IMR-90 (cell line): ENCODE data around the gene EIF4G3. TPM values are rescaled to one million over a fixed set of nuclear protein-coding genes. Genes with fewer than 3 reads are reported as not detected.

Source experiments
- ATAC-seq: fragments of 200-7000 bp; cut with Tn5 transposase; 2 replicates; pipeline ENCODE4 v1.9.1; 2020; ENCODE audit warnings: low read depth, mild to moderate bottlenecking, moderate library complexity
- BruUV-seq: library from RNA; stranded (reverse); fragments of 400-500 nt; replicated peaks from 2 replicates; lab custom pipeline; 2021; lab: Mats Ljungman, UMichigan
- CTCF ChIA-PET: fragments of 300-600 bp; formaldehyde crosslinking; extraction: SDS; loops from one replicate; lab custom pipeline; 2021; ENCODE audit warnings: antibody characterized with exemption; lab: Yijun Ruan, JAX
- POLR2A ChIA-PET: fragments of 300-600 bp; sonication (Branson Sonifier 250); formaldehyde crosslinking; loops from one replicate; lab custom pipeline; 2022; ENCODE audit warnings: antibody characterized with exemption; ENCODE audit not compliant: unreplicated experiment; lab: Charles Lee
- DNase-seq: peaks from one replicate; pipeline ENCODE4 v3.0.0; 2013
- H2AFZ ChIP-seq: replicated peaks from 2 replicates; pipeline ENCODE3; 2013; ENCODE audit warnings: low read length, mild to moderate bottlenecking; ENCODE audit not compliant: poor library complexity
- H2AK5ac ChIP-seq: 2 replicates; pipeline ENCODE4 v1.6.1; 2013; ENCODE audit warnings: low read depth, low read length, inconsistent platforms
- H2AK9ac ChIP-seq: replicated peaks from 2 replicates; pipeline ENCODE3; 2013; ENCODE audit warnings: mild to moderate bottlenecking, low read depth, low read length, moderate library complexity; ENCODE audit not compliant: poor library complexity
- H2BK120ac ChIP-seq: 2 replicates; pipeline ENCODE4 v1.6.1; 2013; ENCODE audit warnings: low read depth, low read length, inconsistent platforms
- H2BK15ac ChIP-seq: 3 replicates; pipeline ENCODE4 v1.6.1; 2013; ENCODE audit warnings: low read depth, low read length, inconsistent platforms
- H2BK20ac ChIP-seq: 2 replicates; pipeline ENCODE4 v1.6.1; 2013; ENCODE audit warnings: low read depth, mild to moderate bottlenecking, inconsistent platforms, low read length, moderate library complexity
- H2BK5ac ChIP-seq: 2 replicates; pipeline ENCODE4 v1.6.1; 2013; ENCODE audit warnings: mild to moderate bottlenecking, low read depth, low read length, inconsistent platforms; ENCODE audit not compliant: poor library complexity, severe bottlenecking
- H3K14ac ChIP-seq: replicated peaks from 2 replicates; pipeline ENCODE4 v1.6.1; 2013; ENCODE audit warnings: low read depth, low read length, inconsistent platforms
- H3K18ac ChIP-seq: 2 replicates; pipeline ENCODE4 v1.6.1; 2013; ENCODE audit warnings: low read depth, low read length, control low read depth
- H3K23ac ChIP-seq: 2 replicates; pipeline ENCODE4 v1.6.1; 2013; ENCODE audit warnings: low read depth, low read length, inconsistent platforms
- H3K27ac ChIP-seq: 2 replicates; pipeline ENCODE4 v1.5.1; 2013; ENCODE audit warnings: mild to moderate bottlenecking, control low read depth, low read length; ENCODE audit not compliant: insufficient read depth
- H3K27me3 ChIP-seq: 2 replicates; pipeline ENCODE4 v1.6.1; 2013; ENCODE audit warnings: low read length; ENCODE audit not compliant: control insufficient read depth, insufficient read depth
- H3K36me3 ChIP-seq: 2 replicates; pipeline ENCODE4 v1.6.1; 2013; ENCODE audit warnings: low read length, mixed read lengths; ENCODE audit not compliant: control insufficient read depth, insufficient read depth
- H3K4ac ChIP-seq: 2 replicates; pipeline ENCODE4 v1.6.1; 2013; ENCODE audit warnings: low read depth, low read length, inconsistent platforms
- H3K4me1 ChIP-seq: 2 replicates; pipeline ENCODE4 v1.6.1; 2013; ENCODE audit warnings: low read length, mixed read lengths; ENCODE audit not compliant: control insufficient read depth, insufficient read depth
- H3K4me2 ChIP-seq: 2 replicates; pipeline ENCODE4 v1.6.1; 2013; ENCODE audit warnings: low read depth, mild to moderate bottlenecking, control low read depth, low read length, moderate library complexity
- H3K4me3 ChIP-seq: 2 replicates; pipeline ENCODE4 v1.5.1; 2013; ENCODE audit warnings: low read depth, mild to moderate bottlenecking, control low read depth, low read length, moderate library complexity; ENCODE audit not compliant: insufficient read depth
- H3K56ac ChIP-seq: 2 replicates; pipeline ENCODE4 v1.6.1; 2013; ENCODE audit warnings: low read length, inconsistent platforms; ENCODE audit not compliant: insufficient read depth; ENCODE audit errors: extremely low read depth
- H3K79me1 ChIP-seq, 2 experiments: 2 replicates each; pipeline ENCODE4 v1.6.1; 2013; ENCODE audit warnings: low read length in 2 of 2, inconsistent platforms in 1 of 2, low read depth in 1 of 2
- H3K9ac ChIP-seq: 2 replicates; pipeline ENCODE4 v1.6.1; 2013; ENCODE audit warnings: low read depth, low read length, control low read depth
- H3K9me1 ChIP-seq: 2 replicates; pipeline ENCODE4 v1.6.1; 2013; ENCODE audit warnings: low read length, inconsistent platforms; ENCODE audit not compliant: insufficient read depth
- H3K9me3 ChIP-seq: 2 replicates; pipeline ENCODE4 v1.6.1; 2013; ENCODE audit warnings: low read length; ENCODE audit not compliant: control insufficient read depth, insufficient read depth
- H4K20me1 ChIP-seq: 2 replicates; pipeline ENCODE4 v1.6.1; 2013; ENCODE audit warnings: low read length, inconsistent platforms; ENCODE audit not compliant: insufficient read depth
- H4K5ac ChIP-seq: 2 replicates; pipeline ENCODE4 v1.6.1; 2013; ENCODE audit warnings: mild to moderate bottlenecking, low read depth, low read length, control low read depth
- H4K8ac ChIP-seq, 2 experiments: 2 replicates each; pipeline ENCODE4 v1.6.1; 2013; ENCODE audit warnings: low read depth in 2 of 2, low read length in 2 of 2, control low read depth in 1 of 2, inconsistent platforms in 1 of 2
- H4K91ac ChIP-seq: 2 replicates; pipeline ENCODE4 v1.6.1; 2013; ENCODE audit warnings: low read depth, low read length, inconsistent platforms; ENCODE audit not compliant: insufficient read depth
- POLR2A ChIP-seq: IDR thresholded peaks from 2 replicates; pipeline ENCODE4 v1.6.1; 2012; ENCODE audit warnings: mild to moderate bottlenecking, low read depth, low read length
- RCOR1 ChIP-seq: IDR thresholded peaks from 2 replicates; pipeline ENCODE4 v1.6.1; 2012; ENCODE audit warnings: mild to moderate bottlenecking, low read length, improper control_type of control experiment; ENCODE audit not compliant: insufficient replicate concordance
- USF2 ChIP-seq: fragments of 150-350 bp; IDR thresholded peaks from 2 replicates; pipeline ENCODE4 v1.6.1; 2017; ENCODE audit warnings: mild to moderate bottlenecking, antibody characterized with exemption, low read length, low read depth
- WGBS, 2 experiments: methylation state at CpG; one replicate each; pipeline versions ENCODE4 v1.1.5 to v1.1.7; 2013; ENCODE audit warnings: missing lambda C conversion rate in 2 of 2; ENCODE audit not compliant: insufficient read length in 1 of 2; ENCODE audit errors: extremely low coverage in 2 of 2; 5-methylcytosine and 5-hydroxymethylcytosine counted together
- dilution Hi-C: fragments of 300-500 bp; cut with HindIII; formaldehyde crosslinking; loops from one replicate; pipeline ENCODE4 v1.14.3; 2018; ENCODE audit warnings: low sequenced_read_pairs; ENCODE audit not compliant: unreplicated experiment
- in situ Hi-C: fragments of 300-500 bp; cut with MboI; formaldehyde crosslinking; loops from 3 replicates; pipeline ENCODE4 v1.14.3; 2019; ENCODE audit warnings: low sequenced_read_pairs, inconsistent platforms, mixed read lengths
- intact Hi-C: fragments of 100-400 bp; cut with micrococcal nuclease; formaldehyde crosslinking; loops from 2 replicates; pipeline ENCODE4 v1.10.0; 2022
- polyA plus RNA-seq, 3 experiments: library from polyadenylated mRNA; depleted of rRNA; stranded (reverse); fragments of >200 nt; gene quantifications; 2 replicates each; pipeline ENCODE4 v1.2.3, GENCODE V29; 2012; ENCODE audit warnings: low replicate concordance in 1 of 3
- total RNA-seq: library from RNA; depleted of rRNA; stranded (reverse); fragments of >200 nt; gene quantifications from 2 replicates; pipeline ENCODE4 v1.2.3, GENCODE V29; 2012

EIF4G3 gene
- total and polyA plus RNA-seq, 2 of the 4 experiments (the other 2 are of a cell fraction) = 25.8 to 49.2 TPM

- Histone ChIP-seq H3K4me1 (no peaks in the 10 kb centered on the region), H2BK120ac (no peak overlapping the region), H3K56ac (no peak overlapping the region), H3K23ac (no peak overlapping the region), H2BK20ac (no peak overlapping the region), H2AK5ac (no peak overlapping the region), H3K36me3 (no peaks in the 10 kb centered on the region), H2BK5ac (no peak overlapping the region), H3K27ac (no peak overlapping the region), H3K4ac (no peak overlapping the region), H3K9me3 (no peaks in the 10 kb centered on the region), H4K5ac (no peak overlapping the region), H3K4me3 (no peak overlapping the region), H3K4me2 (no peak overlapping the region), H3K79me1 (no peaks in the 10 kb centered on the region), H3K27me3 (no peaks in the 10 kb centered on the region), H2AK9ac (no peak overlapping the region), H3K18ac (no peak overlapping the region), H3K9me1 (no peaks in the 10 kb centered on the region), H4K91ac (no peak overlapping the region), H2BK15ac (no peak overlapping the region), H2AFZ (no peak overlapping the region), H4K8ac (no peak overlapping the region), H3K9ac (no peak overlapping the region), H3K14ac (no peak overlapping the region), H4K20me1 (no peaks in the 10 kb centered on the region)
- in situ Hi-C loops = loop anchor here (25.0 kb wide), 1 partner anchor 668 kb away; no protein-coding TSS in a partner anchor
- no TSS peak for BruUV-seq
- dilution Hi-C loops = no loop called here
- ChIA-PET POLR2A (no interaction called here), CTCF (no interaction called here)
- WGBS, 2 experiments = no CpG with 5 or more reads among the region's 5 CpGs
- no peak for TF ChIP-seq RCOR1
- no peak for TF ChIP-seq USF2
- TF ChIP-seq POLR2A = no peak
- ATAC-seq (no peak), DNase-seq (no peak)
- intact Hi-C loops = no loop called here
Observed at GRCh38 chr1:21205416-21205815, 28.7 kb upstream of the EIF4G3 start.
